ENCODE measurements around the gene GNAS-AS1.

DNA sequence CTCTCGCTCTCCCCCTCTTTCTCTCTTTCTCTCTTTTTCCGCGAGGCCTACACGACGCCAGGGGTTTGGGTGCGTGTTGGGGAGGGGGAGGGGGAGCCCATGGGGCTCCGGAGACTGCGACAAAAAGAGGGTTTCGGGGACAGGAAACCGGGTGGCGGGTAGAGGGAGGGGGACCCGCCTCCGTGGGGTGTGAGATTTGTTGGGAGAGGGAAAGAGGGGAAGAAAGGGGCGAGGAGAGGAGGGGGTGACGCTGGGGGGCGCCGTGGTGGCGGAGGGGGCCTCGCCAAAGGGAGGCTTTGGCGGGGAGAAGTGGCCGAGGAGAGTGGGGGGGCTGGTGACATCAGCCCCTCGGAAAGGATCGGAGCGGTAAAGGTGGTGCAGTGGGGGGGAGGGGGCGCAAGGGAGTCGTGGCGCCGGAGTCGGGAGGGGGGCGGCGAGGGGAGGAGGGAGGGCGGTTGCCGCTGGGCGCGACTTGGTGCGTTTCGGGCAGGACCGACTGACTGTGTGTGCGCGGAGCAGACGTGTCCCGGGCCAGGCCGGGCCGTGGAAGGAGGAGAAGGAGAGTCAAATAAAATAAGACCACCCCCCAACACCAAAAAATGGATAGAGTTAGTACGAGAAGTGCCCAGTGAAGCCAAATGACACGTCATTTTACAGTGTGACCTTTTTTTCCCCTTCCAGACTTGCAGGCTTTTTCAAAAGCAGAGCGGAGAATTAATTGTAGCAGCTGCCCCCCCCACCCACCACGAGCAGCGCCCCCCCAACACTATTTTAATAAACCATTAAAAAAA is 41.6 kb upstream of the GNAS-AS1 start:
- TF ChIP-seq POLR2AphosphoS5 (IDR thresholded peaks at IDR 0.05; ENCODE audit: low read depth) = no peak; the same call in 1 of the 2 replicates
- TF ChIP-seq, protein P1, sequence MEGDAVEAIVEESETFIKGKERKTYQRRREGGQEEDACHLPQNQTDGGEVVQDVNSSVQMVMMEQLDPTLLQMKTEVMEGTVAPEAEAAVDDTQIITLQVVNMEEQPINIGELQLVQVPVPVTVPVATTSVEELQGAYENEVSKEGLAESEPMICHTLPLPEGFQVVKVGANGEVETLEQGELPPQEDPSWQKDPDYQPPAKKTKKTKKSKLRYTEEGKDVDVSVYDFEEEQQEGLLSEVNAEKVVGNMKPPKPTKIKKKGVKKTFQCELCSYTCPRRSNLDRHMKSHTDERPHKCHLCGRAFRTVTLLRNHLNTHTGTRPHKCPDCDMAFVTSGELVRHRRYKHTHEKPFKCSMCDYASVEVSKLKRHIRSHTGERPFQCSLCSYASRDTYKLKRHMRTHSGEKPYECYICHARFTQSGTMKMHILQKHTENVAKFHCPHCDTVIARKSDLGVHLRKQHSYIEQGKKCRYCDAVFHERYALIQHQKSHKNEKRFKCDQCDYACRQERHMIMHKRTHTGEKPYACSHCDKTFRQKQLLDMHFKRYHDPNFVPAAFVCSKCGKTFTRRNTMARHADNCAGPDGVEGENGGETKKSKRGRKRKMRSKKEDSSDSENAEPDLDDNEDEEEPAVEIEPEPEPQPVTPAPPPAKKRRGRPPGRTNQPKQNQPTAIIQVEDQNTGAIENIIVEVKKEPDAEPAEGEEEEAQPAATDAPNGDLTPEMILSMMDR (IDR thresholded peaks at IDR 0.05; ENCODE audit: insufficient read depth, low read length) = no peak
- TF ChIP-seq, protein P2, sequence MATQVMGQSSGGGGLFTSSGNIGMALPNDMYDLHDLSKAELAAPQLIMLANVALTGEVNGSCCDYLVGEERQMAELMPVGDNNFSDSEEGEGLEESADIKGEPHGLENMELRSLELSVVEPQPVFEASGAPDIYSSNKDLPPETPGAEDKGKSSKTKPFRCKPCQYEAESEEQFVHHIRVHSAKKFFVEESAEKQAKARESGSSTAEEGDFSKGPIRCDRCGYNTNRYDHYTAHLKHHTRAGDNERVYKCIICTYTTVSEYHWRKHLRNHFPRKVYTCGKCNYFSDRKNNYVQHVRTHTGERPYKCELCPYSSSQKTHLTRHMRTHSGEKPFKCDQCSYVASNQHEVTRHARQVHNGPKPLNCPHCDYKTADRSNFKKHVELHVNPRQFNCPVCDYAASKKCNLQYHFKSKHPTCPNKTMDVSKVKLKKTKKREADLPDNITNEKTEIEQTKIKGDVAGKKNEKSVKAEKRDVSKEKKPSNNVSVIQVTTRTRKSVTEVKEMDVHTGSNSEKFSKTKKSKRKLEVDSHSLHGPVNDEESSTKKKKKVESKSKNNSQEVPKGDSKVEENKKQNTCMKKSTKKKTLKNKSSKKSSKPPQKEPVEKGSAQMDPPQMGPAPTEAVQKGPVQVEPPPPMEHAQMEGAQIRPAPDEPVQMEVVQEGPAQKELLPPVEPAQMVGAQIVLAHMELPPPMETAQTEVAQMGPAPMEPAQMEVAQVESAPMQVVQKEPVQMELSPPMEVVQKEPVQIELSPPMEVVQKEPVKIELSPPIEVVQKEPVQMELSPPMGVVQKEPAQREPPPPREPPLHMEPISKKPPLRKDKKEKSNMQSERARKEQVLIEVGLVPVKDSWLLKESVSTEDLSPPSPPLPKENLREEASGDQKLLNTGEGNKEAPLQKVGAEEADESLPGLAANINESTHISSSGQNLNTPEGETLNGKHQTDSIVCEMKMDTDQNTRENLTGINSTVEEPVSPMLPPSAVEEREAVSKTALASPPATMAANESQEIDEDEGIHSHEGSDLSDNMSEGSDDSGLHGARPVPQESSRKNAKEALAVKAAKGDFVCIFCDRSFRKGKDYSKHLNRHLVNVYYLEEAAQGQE (IDR thresholded peaks at IDR 0.05; ENCODE audit: insufficient replicate concordance, low read depth) = no peak
